ENCODE results near the gene CD84. TPM values are rescaled to one million over a fixed set of nuclear protein-coding genes. Genes with fewer than 3 reads are reported as not detected.

CD84 gene
- total and polyA plus RNA-seq, 2 donors (not counting 1 experiment from before 2014, with no cell fraction given): 19.8 to 63.9 TPM

GRCh38 chr1:160625725-160626498 lies 46.6 kb upstream of the CD84 start:
- H2AFZ ChIP-seq (ENCODE audit: insufficient read depth, low read depth, low read length, poor library complexity, severe bottlenecking): no peak overlapping the region
- H3K79me2 ChIP-seq (ENCODE audit: control insufficient read depth, insufficient read depth, low read length): peaks cover 95% of the 10 kb centered on the region
- TF ChIP-seq EZH2 (IDR thresholded peaks at IDR 0.05; ENCODE audit: borderline replicate concordance, insufficient read depth, low read depth, low read length, poor library complexity, severe bottlenecking) (no peak), CTCF (IDR thresholded peaks at IDR 0.05) (no peak)
- peak overlapping the region; percentile 74 for H3K4me2 ChIP-seq (replicated peaks; ENCODE audit: low read depth, low read length, poor library complexity, severe bottlenecking)
- no peaks in the 10 kb centered on the region for H4K20me1 ChIP-seq (ENCODE audit: control insufficient read depth, insufficient read depth, low read length, poor library complexity, severe bottlenecking)
- ChIA-PET CTCF (interaction anchor here (0.6 to 10.0 kb wide), 7 partner anchors 14 to 267 kb away, joined by 3 to 76 read pairs (median 4); no protein-coding TSS in a partner anchor), POLR2A (interaction anchor here (0.5 to 0.6 kb wide), 3 partner anchors 57 to 612 kb away, joined by 3 read pairs; no protein-coding TSS in a partner anchor)
- intact Hi-C loops (cut with micrococcal nuclease): no loop called here
- ATAC-seq (ENCODE audit: low read depth) (no peak), DNase-seq (no peak)
- Mint-ChIP-seq H3K9me3 (ENCODE audit: insufficient read depth) (no peaks in the 10 kb centered on the region), H3K27ac (peak overlapping the region; percentile 82), H3K27me3 (no peaks in the 10 kb centered on the region), H3K4me1 (peaks cover 96% of the 10 kb centered on the region), H3K4me3 (peak overlapping the region; percentile 59)
- no peaks in the 10 kb centered on the region for H3K27me3 ChIP-seq (replicated peaks in 1 of 4; ENCODE audit: control extremely low read depth in 1 of 4, control insufficient read depth in 3 of 4, insufficient read depth in 4 of 4, low read length in 3 of 4)
- H3K27ac ChIP-seq (ENCODE audit: low read length in 2 of 2): peak overlapping the region in 1 of 2 donors; percentile 78
- WGBS (ENCODE audit: insufficient coverage): 59% methylated on average over 8 of the region's 10 CpGs
- H3K9me3 ChIP-seq (ENCODE audit: control extremely low read depth in 1 of 3, control insufficient read depth in 2 of 3, insufficient read depth in 1 of 3, low read length in 2 of 3): no peaks in the 10 kb centered on the region
- peak overlapping the region in 1 of 5 experiments; percentile 58 for H3K4me3 ChIP-seq (ENCODE audit: control extremely low read depth in 1 of 5, extremely low read depth in 1 of 5, insufficient read depth in 1 of 5, low read depth in 2 of 5, low read length in 4 of 5)
- H3K36me3 ChIP-seq (replicated peaks in 1 of 2; ENCODE audit: control extremely low read depth in 1 of 2, control insufficient read depth in 1 of 2, extremely low read depth in 1 of 2, insufficient read depth in 2 of 2, low read length in 1 of 2): peaks cover 0 to 40% of the 10 kb centered on the region in 2 experiments
- peaks cover 98 to 99% of the 10 kb centered on the region in 2 donors for H3K4me1 ChIP-seq (ENCODE audit: control insufficient read depth in 2 of 2, insufficient read depth in 2 of 2, low read length in 2 of 2)
- peak overlapping the region; percentile 32 for H3K9ac ChIP-seq (ENCODE audit: low read length)

GRCh38 chr1:160625321-160625720 lies 46.0 kb upstream of the CD84 start:
- Histone ChIP-seq H3K27ac (ENCODE audit: low read length in 2 of 2) (peak overlapping the region; percentile 12 to 78), H3K4me1 (ENCODE audit: control insufficient read depth in 2 of 2, insufficient read depth in 2 of 2, low read length in 2 of 2) (peaks cover 94 to 95% of the 10 kb centered on the region in 2 donors), H3K4me2 (replicated peaks; ENCODE audit: low read depth, low read length, poor library complexity, severe bottlenecking) (peak overlapping the region; percentile 74), H3K79me2 (ENCODE audit: control insufficient read depth, insufficient read depth, low read length) (peaks cover 89% of the 10 kb centered on the region), H3K4me3 (ENCODE audit: control extremely low read depth in 1 of 5, extremely low read depth in 1 of 5, insufficient read depth in 1 of 5, low read depth in 2 of 5, low read length in 4 of 5) (peak overlapping the region in 1 of 5 experiments; percentile 58), H3K9ac (ENCODE audit: low read length) (peak overlapping the region; percentile 58), H3K27me3 (replicated peaks in 1 of 4; ENCODE audit: control extremely low read depth in 1 of 4, control insufficient read depth in 3 of 4, insufficient read depth in 4 of 4, low read length in 3 of 4) (no peaks in the 10 kb centered on the region), H3K9me3 (ENCODE audit: control extremely low read depth in 1 of 3, control insufficient read depth in 2 of 3, insufficient read depth in 1 of 3, low read length in 2 of 3) (no peaks in the 10 kb centered on the region), H3K36me3 (replicated peaks in 1 of 2; ENCODE audit: control extremely low read depth in 1 of 2, control insufficient read depth in 1 of 2, extremely low read depth in 1 of 2, insufficient read depth in 2 of 2, low read length in 1 of 2) (peaks cover 0 to 36% of the 10 kb centered on the region in 2 experiments), H2AFZ (ENCODE audit: insufficient read depth, low read depth, low read length, poor library complexity, severe bottlenecking) (no peak overlapping the region), H4K20me1 (ENCODE audit: control insufficient read depth, insufficient read depth, low read length, poor library complexity, severe bottlenecking) (no peaks in the 10 kb centered on the region)
- peak overlapping the region; percentile 69 for H3K4me3 Mint-ChIP-seq
- H3K27me3 Mint-ChIP-seq: no peaks in the 10 kb centered on the region
- H3K4me1 Mint-ChIP-seq: peaks cover 93% of the 10 kb centered on the region
- H3K9me3 Mint-ChIP-seq (ENCODE audit: insufficient read depth): no peaks in the 10 kb centered on the region
- no peak for TF ChIP-seq CTCF (IDR thresholded peaks at IDR 0.05)
- TF ChIP-seq EZH2 (IDR thresholded peaks at IDR 0.05; ENCODE audit: borderline replicate concordance, insufficient read depth, low read depth, low read length, poor library complexity, severe bottlenecking): no peak
- ChIA-PET POLR2A (interaction anchor here (0.5 to 0.6 kb wide), 3 partner anchors 58 to 612 kb away, joined by 3 read pairs; no protein-coding TSS in a partner anchor), CTCF (interaction anchor here (0.6 to 10.0 kb wide), 8 partner anchors 15 to 267 kb away, joined by 3 to 76 read pairs (median 8); no protein-coding TSS in a partner anchor)
- no peak for DNase-seq
- ATAC-seq (ENCODE audit: low read depth): no peak
- WGBS (ENCODE audit: insufficient coverage): no CpG with 5 or more reads among the region's 1 CpG
- intact Hi-C loops (cut with micrococcal nuclease): no loop called here
- peak overlapping the region; percentile 82 for H3K27ac Mint-ChIP-seq
